ENCODE results near the gene MSLN. TPM values are rescaled to one million over a fixed set of nuclear protein-coding genes. Genes with fewer than 3 reads are reported as not detected.

The MSLN gene
- total RNA-seq, 1 donor from 2014 or later, result not detected

- DNase-seq (ENCODE audit: low read depth, low spot score), result no peak
Observed at GRCh38 chr16:722835-723633, 37.5 kb upstream of the MSLN start.

- no peak for DNase-seq (ENCODE audit: low read depth, low spot score)
Observed at GRCh38 chr16:723695-724094, 36.8 kb upstream of the MSLN start.

GRCh38 chr16:724188-725040 lies 36.1 kb upstream of the MSLN start:
- no peak for DNase-seq (ENCODE audit: low read depth, low spot score)

DNA sequence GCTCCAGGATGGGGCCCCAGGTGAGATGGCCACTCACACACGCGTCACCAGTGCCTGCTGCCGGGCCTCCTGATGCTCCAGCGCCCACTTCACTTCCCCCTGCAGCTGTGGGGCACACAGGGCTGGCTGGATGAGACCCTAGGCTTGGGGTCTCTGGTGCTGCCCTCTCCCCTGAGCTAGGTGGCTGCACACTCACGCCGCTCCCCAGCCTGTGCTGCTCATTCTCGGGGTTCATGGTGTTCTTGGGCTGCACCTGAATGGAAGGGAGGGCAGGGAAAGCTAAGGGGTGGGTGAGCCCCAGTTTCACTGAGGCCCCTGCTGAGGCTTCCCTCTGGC lies 35.5 kb upstream of the MSLN start:
- no peak for DNase-seq (ENCODE audit: low read depth, low spot score)

DNA sequence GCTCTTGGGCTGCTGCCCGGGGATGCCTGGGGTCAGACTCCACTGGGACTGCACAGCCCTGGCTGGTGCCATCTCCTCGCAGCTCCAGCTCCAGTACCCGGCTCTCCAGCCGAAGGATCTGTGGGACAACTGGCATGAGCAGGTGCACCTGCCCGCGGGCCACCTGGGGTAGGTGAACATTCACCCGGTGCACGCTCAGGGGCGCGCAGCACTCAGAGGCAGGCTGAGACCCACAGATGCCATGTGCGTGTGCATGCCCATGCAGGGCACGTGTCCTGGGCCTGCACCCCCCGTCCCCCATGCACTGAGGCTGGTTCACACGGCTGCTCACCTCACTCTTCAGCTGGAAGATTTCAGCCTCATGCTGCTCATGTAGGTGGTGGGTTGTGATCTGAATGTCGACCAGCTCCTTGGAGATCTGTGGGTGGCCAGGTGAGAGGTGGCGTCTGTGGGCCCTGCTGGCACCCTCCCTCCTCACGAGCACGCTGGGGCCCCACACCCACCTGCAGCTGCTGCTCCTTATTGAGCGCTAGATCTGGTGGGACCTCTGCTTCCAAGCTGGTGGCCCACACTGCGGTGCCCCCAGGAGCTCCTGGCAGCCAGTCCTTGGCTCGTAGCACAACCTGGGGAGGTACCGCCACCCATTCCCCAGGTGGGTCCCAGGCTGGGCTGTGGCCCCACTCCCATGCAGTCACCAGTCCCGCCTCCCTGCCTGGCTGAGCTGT lies 34.9 kb upstream of the MSLN start:
- DNase-seq (ENCODE audit: low read depth, low spot score), result no peak

DNA sequence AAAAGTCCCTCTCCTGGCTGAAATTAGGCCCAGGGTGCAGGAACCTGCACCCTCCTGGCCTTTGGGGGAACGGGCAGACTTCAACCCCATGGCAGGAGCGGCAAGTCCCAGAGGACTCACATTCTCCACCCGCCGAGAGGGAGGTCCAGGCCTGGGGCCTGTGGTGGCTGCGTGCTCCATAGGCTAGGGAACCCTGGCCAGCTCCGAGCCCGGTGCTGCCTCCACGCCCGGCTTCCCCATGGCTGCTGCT lies 34.4 kb upstream of the MSLN start:
- no peak for DNase-seq (ENCODE audit: low read depth, low spot score)

DNA sequence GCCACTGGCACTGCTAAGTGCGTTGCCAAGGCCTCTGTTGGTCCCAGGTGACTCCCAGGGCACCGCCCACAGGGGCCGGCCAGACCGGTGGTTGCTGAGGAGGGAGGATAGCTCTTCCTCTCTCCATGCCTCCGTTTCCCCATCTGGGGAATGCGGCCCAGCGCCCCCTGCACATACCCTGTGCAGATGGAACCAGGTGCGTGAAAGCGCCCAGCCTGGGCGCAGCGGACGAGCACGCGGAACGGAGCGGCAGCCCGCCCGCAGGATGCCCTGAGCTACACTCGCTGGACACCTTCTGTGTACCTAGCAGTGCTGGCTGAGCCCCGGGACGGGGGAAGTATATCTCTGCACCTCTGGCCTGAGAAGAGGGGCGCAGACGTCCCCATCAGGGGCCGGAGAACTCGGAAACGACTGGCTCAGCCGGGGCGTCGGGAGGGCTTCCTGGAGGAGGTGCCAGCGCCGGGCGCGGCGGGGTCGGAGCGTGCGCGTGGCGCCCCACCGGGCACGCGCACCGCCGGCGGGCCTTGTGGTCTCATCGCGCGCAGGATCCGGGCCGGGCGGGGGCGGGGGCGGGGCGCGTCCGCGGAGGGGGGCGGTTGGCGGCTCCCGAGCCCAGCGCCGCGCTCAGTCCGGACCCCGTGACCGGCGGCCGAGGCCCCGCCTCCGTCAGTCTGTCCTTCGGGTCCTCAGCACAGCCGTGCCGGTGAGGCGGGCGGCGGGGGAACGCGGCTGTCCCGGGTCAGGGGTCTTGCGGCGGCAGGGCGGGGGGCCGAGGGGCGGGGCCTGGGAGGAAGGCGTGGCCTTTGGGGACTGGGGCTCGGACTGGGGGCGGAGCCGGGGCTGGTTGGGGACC lies 33.9 kb upstream of the MSLN start, which contains the start of the genes CCDC78 and HAGHL:
Gene CCDC78, minus strand, starts transcription at position 6 of the 853 bp plus-strand sequence. CDS start 76 bp downstream, outside the sequence.
Gene HAGHL, plus strand, starts transcription at position 669 of the 853 bp plus-strand sequence. CDS start 404 bp downstream, outside the sequence.
- DNase-seq (ENCODE audit: low read depth, low spot score), result no peak

- DNase-seq (ENCODE audit: low read depth, low spot score), result no peak
Observed at GRCh38 chr16:727291-727977, 33.1 kb upstream of the MSLN start.

- no peak for DNase-seq (ENCODE audit: low read depth, low spot score)
Observed at GRCh38 chr16:728131-728889, 32.2 kb upstream of the MSLN start.

GRCh38 chr16:728890-729744 lies 31.4 kb upstream of the MSLN start:
- DNase-seq (ENCODE audit: low read depth, low spot score), result no peak

- no peak for DNase-seq (ENCODE audit: low read depth, low spot score)
Observed at GRCh38 chr16:729768-730665, 30.5 kb upstream of the MSLN start.

DNA sequence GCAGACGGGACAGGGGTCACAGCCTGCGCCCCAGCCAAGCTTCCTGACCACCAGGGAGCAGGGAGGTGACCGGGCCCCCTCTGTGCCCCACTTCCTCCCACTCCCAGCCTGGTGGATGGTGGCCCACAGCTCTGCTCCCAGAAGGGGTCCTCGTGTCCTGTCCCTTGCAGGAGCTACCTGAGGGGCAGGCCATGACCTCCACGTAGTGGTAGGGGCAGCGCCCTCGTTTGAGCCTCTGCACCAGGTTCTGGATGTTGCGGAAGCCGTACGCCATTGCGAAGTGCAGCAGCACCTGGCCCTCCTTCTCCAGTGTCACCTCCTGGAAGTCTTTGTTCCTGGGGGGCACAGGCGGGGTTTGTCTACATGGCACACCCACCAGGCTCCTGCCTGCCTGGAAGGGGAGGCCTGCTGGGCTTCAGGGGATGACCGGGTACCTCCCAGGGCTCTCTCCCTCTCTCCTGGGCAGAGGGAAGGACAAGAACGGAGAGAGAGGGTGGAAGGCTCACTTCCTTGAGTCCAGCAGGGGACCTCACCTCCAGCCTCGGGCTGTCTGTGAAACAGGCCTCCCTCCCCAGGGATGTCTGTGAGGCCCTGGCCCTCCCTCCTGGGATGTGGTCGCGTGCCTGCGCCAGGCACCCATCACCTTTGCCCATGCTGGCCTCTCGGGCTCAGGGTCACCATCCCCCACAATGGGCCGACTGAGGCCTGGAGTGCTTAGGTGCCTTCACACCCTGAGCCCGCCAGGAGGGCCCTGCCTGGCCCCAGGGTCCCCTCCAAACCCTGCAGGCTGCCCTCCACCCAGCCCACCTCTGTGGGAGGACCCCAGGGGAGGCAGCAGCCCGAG lies 29.6 kb upstream of the MSLN start:
- DNase-seq (ENCODE audit: low read depth, low spot score), result no peak

DNA sequence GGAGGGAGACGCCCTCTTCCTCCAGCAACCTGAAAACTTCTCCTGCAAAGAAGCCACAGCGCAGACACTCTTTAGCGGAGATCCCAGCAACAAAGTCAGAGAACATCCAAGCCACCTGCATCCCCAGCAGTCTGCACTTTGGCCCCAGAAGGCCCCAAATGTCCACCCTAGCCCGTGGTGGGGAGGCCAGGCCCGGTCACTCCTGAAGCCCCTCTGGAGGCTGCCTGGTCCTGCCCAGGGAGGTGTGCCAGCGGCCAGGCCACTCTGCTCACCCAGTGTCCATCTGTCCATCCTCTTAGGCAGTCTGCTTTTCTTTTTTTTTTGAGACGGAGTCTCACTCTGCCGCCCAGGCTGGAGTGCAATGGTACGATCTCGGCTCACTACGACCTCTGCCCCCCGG lies 28.2 kb upstream of the MSLN start:
- no peak for DNase-seq (ENCODE audit: low read depth, low spot score)

DNA sequence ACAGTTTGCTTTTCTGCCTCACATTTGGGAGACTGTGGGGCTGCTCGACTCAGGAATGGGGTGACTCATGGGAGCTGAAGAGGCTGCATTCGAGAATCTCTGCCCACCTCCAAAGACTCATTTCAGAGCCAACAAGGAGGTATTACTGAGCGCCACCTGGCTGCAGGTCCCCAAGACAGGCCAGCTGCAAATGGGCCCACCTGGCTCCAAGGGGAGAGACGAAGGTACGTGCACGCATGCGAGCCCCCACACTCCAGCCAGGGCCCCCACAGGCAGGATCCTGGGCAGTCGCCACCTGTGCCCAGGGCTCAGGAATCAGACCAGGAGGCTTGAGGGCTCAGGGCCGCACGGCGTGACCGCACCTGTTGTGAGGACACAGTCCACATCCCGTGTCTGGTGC lies 27.6 kb upstream of the MSLN start:
- no peak for DNase-seq (ENCODE audit: low read depth, low spot score)

DNA sequence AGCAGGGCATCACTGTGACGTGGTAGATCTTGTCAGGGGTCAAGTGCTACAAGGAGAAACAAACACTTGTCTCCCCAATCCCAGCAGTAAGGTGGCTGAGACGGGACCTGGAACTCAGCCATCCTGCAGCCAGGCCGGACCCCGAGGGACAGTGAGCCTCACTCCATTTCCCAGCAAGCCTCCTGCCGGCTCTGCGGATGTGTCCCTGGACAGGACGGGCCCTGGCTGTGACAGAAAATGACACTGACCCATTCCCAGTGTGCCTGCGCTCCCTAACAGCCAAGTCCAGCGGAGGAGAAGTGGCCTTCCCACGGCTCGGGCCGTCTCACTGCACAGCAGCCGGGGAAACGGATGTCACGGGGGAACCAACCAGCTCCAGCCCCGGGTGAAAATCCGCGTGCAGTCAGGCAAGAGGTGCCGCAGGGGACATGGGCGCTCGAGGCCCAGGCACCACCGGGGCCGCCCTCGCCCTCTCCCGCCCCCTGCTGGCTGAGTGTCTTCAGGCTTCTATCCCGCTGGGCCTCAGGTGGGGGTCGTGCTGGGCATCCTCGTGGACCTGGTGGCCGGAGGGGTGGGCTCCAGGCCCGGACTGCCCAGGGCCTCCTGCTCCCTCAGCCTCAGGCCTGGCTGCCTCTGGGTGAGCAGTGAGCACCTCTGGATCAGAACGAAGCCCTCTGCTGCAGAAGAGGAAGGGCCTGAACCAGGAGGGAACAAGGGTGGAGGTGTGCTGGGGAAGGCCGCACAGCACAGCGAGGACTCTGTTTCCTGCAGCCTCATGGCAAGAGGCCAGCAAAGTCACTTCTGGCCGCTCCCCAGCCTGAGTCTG lies 26.9 kb upstream of the MSLN start:
- DNase-seq (ENCODE audit: low read depth, low spot score), result no peak
